ENCODE data around the gene PELO. TPM values are rescaled to one million over a fixed set of nuclear protein-coding genes. Genes with fewer than 3 reads are reported as not detected.

PELO gene
- total and polyA plus RNA-seq, 4 donors = 17.7 to 30.4 (median 23.7) TPM

GRCh38 chr5:52784737-52785136, 3.0 kb upstream of the PELO start:
- Histone ChIP-seq H3K36me3 (ENCODE audit: control insufficient read depth, insufficient read depth, low read length) (no peaks in the 10 kb centered on the region), H3K27me3 (ENCODE audit: control insufficient read depth, insufficient read depth, low read length) (peaks cover 13% of the 10 kb centered on the region), H3K4me1 (ENCODE audit: control insufficient read depth, insufficient read depth, low read length) (peaks cover 4% of the 10 kb centered on the region), H3K27ac (ENCODE audit: low read depth, low read length) (no peak overlapping the region), H3K9me3 (ENCODE audit: control insufficient read depth, insufficient read depth, low read length) (no peaks in the 10 kb centered on the region), H3K4me3 (ENCODE audit: low read depth, low read length) (no peak overlapping the region)
- WGBS (ENCODE audit: insufficient coverage) = 93% methylated on average over 3 of the region's 6 CpGs
- no peak for DNase-seq (ENCODE audit: low read depth in 4 of 6, low spot score in 6 of 6)

DNA sequence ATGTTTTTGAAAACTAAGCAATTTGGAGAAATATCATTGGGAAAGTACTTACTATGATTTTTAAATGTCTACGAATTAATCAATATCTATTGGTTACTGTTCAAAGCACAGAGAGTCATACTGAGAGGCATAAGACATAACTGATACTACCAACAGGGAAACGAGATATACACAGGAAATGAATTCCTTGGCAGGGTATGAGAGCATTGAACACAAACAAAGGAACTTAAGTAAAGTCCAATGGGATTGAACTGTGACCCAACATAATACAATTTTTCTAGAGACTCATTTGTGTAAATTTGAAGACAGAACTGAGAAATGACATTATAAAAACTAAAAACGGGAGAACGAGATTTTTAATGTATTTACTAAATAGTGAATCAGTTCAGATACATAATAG, 1.3 kb upstream of the PELO start:
- peaks cover 4% of the 10 kb centered on the region for H3K4me1 ChIP-seq (ENCODE audit: control insufficient read depth, insufficient read depth, low read length)
- no peak overlapping the region for H3K4me3 ChIP-seq (ENCODE audit: low read depth, low read length)
- H3K27ac ChIP-seq (ENCODE audit: low read depth, low read length) = no peak overlapping the region
- peaks cover 13% of the 10 kb centered on the region for H3K27me3 ChIP-seq (ENCODE audit: control insufficient read depth, insufficient read depth, low read length)
- DNase-seq (ENCODE audit: low read depth in 4 of 6, low spot score in 6 of 6) = no peak
- WGBS (ENCODE audit: insufficient coverage) = no CpG with 5 or more reads among the region's 4 CpGs
- no peaks in the 10 kb centered on the region for H3K9me3 ChIP-seq (ENCODE audit: control insufficient read depth, insufficient read depth, low read length)
- H3K36me3 ChIP-seq (ENCODE audit: control insufficient read depth, insufficient read depth, low read length) = no peaks in the 10 kb centered on the region

- H3K9me3 ChIP-seq (ENCODE audit: control insufficient read depth, insufficient read depth, low read length) = no peaks in the 10 kb centered on the region
- 7% methylated on average over 6 of the region's 11 CpGs for WGBS (ENCODE audit: insufficient coverage)
- peaks cover 13% of the 10 kb centered on the region for H3K27me3 ChIP-seq (ENCODE audit: control insufficient read depth, insufficient read depth, low read length)
- no peaks in the 10 kb centered on the region for H3K36me3 ChIP-seq (ENCODE audit: control insufficient read depth, insufficient read depth, low read length)
- H3K4me3 ChIP-seq (ENCODE audit: low read depth, low read length) = peak overlapping the region; percentile 45
- peaks cover 4% of the 10 kb centered on the region for H3K4me1 ChIP-seq (ENCODE audit: control insufficient read depth, insufficient read depth, low read length)
- H3K27ac ChIP-seq (ENCODE audit: low read depth, low read length) = peak overlapping the region; percentile 77
- peak in 3 of 6 donors; percentile 4 to 24 (median 5) for DNase-seq (ENCODE audit: low read depth in 4 of 6, low spot score in 6 of 6)
Measured at GRCh38 chr5:52786949-52787599, 642 bp upstream of the PELO start.

DNA sequence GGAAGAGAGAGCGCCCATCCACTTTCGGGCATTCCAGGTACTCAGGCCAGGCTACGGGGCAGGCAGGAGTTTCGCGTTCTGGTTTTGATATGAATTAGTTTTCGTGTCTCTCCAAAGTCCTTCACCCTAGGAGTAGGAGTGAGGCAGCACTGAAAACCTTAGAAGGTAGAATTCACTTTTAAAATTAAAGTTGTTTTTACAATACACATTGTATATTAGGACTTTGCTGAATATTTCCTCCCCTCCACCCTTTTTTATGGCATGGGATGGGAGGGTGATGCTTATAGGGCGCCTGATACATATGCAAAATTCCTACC, 747 bp downstream of the PELO start:
- no CpG with 5 or more reads among the region's 7 CpGs for WGBS (ENCODE audit: insufficient coverage)
- Histone ChIP-seq H3K27ac (ENCODE audit: low read depth, low read length) (peak overlapping the region; percentile 77), H3K4me3 (ENCODE audit: low read depth, low read length) (peak overlapping the region; percentile 45), H3K9me3 (ENCODE audit: control insufficient read depth, insufficient read depth, low read length) (no peaks in the 10 kb centered on the region), H3K27me3 (ENCODE audit: control insufficient read depth, insufficient read depth, low read length) (peaks cover 13% of the 10 kb centered on the region), H3K36me3 (ENCODE audit: control insufficient read depth, insufficient read depth, low read length) (no peaks in the 10 kb centered on the region), H3K4me1 (ENCODE audit: control insufficient read depth, insufficient read depth, low read length) (peaks cover 4% of the 10 kb centered on the region)
- DNase-seq (ENCODE audit: low read depth in 4 of 6, low spot score in 6 of 6) = no peak

DNA sequence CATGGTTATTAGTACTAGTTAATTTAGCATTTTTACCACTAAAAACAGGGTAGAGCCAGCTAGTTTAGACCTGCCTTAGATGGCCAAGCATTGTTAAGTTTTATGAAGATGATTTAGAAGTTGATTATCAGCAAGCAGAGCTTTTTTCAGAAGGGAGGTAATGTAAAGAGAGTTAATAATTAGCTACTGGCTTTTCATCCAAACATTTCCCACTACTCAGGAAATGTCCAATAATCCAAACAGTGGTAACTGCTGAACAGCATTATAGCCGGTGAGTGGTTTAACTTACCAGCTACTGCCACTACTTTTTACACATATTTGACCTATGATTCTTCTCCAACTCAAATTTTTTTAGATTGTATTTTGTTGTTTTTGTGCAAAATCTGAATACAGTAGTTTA, 1.7 kb downstream of the PELO start:
- Histone ChIP-seq H3K9me3 (ENCODE audit: control insufficient read depth, insufficient read depth, low read length) (no peaks in the 10 kb centered on the region), H3K36me3 (ENCODE audit: control insufficient read depth, insufficient read depth, low read length) (no peaks in the 10 kb centered on the region), H3K27me3 (ENCODE audit: control insufficient read depth, insufficient read depth, low read length) (peaks cover 13% of the 10 kb centered on the region), H3K4me3 (ENCODE audit: low read depth, low read length) (peak overlapping the region; percentile 45), H3K4me1 (ENCODE audit: control insufficient read depth, insufficient read depth, low read length) (peaks cover 4% of the 10 kb centered on the region), H3K27ac (ENCODE audit: low read depth, low read length) (no peak overlapping the region)
- DNase-seq (ENCODE audit: low read depth in 4 of 6, low spot score in 6 of 6) = no peak
- no CpG with 5 or more reads among the region's 1 CpG for WGBS (ENCODE audit: insufficient coverage)

DNA sequence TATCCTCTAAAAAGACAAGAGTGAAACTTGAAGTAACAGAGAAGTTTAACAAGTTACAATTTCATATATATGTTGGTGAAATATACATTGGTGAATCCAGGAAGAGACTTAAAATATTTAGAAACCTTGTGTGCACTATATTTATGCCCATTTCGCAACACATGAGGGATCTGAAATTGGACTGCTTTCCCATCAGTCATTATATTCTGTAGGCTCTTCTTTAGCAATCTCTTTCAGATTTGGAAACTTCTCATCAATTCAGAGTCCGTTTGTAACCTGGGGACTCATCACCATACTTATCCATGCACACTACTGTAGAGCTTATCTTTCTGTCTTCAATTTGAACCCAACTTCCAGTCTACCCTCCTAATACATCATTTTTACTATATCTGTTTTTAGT, 2.1 kb downstream of the PELO start:
- H3K27ac ChIP-seq (ENCODE audit: low read depth, low read length) = no peak overlapping the region
- WGBS (ENCODE audit: insufficient coverage) = 100% methylated on average over 2 of the region's 2 CpGs
- peaks cover 13% of the 10 kb centered on the region for H3K27me3 ChIP-seq (ENCODE audit: control insufficient read depth, insufficient read depth, low read length)
- no peaks in the 10 kb centered on the region for H3K36me3 ChIP-seq (ENCODE audit: control insufficient read depth, insufficient read depth, low read length)
- H3K4me3 ChIP-seq (ENCODE audit: low read depth, low read length) = peak overlapping the region; percentile 45
- H3K9me3 ChIP-seq (ENCODE audit: control insufficient read depth, insufficient read depth, low read length) = no peaks in the 10 kb centered on the region
- no peak for DNase-seq (ENCODE audit: low read depth in 4 of 6, low spot score in 6 of 6)
- peaks cover 4% of the 10 kb centered on the region for H3K4me1 ChIP-seq (ENCODE audit: control insufficient read depth, insufficient read depth, low read length)

- peaks cover 12% of the 10 kb centered on the region for H3K27me3 ChIP-seq (ENCODE audit: control insufficient read depth, insufficient read depth, low read length)
- DNase-seq (ENCODE audit: low read depth in 4 of 6, low spot score in 6 of 6) = no peak
- no peaks in the 10 kb centered on the region for H3K36me3 ChIP-seq (ENCODE audit: control insufficient read depth, insufficient read depth, low read length)
- H3K4me1 ChIP-seq (ENCODE audit: control insufficient read depth, insufficient read depth, low read length) = peaks cover 4% of the 10 kb centered on the region
- no CpG with 5 or more reads among the region's 1 CpG for WGBS (ENCODE audit: insufficient coverage)
- no peak overlapping the region for H3K4me3 ChIP-seq (ENCODE audit: low read depth, low read length)
- no peaks in the 10 kb centered on the region for H3K9me3 ChIP-seq (ENCODE audit: control insufficient read depth, insufficient read depth, low read length)
- no peak overlapping the region for H3K27ac ChIP-seq (ENCODE audit: low read depth, low read length)
Measured at GRCh38 chr5:52791366-52791765, 3.6 kb downstream of the PELO start.

- Histone ChIP-seq H3K9me3 (ENCODE audit: control insufficient read depth, insufficient read depth, low read length) (no peaks in the 10 kb centered on the region), H3K27me3 (ENCODE audit: control insufficient read depth, insufficient read depth, low read length) (no peaks in the 10 kb centered on the region), H3K4me1 (ENCODE audit: control insufficient read depth, insufficient read depth, low read length) (peaks cover 5% of the 10 kb centered on the region), H3K27ac (ENCODE audit: low read depth, low read length) (no peak overlapping the region), H3K36me3 (ENCODE audit: control insufficient read depth, insufficient read depth, low read length) (no peaks in the 10 kb centered on the region), H3K4me3 (ENCODE audit: low read depth, low read length) (no peak overlapping the region)
- WGBS (ENCODE audit: insufficient coverage) = no CpG with 5 or more reads among the region's 1 CpG
- DNase-seq (ENCODE audit: low read depth in 4 of 6, low spot score in 6 of 6) = no peak
Measured at GRCh38 chr5:52794519-52794918, 6.8 kb downstream of the PELO start.

DNA sequence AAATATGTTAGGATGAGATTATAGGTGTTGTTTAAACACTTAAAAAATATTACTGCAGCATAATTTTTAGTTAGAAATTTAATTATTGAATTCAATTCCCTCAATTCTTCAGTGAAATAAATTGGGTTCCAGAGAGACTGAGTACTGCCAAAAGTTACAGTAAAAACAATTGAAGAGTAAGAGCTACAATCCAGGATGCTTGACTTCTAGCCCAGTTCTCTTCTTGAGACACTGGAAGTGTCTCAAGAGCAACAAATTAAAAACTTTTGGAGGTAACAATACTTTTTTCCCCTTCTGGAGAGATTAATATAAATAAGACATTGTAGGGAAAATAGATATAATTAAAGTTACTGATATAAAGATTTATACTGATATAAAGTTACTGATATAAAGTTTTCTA, 8.3 kb downstream of the PELO start:
- Histone ChIP-seq H3K27me3 (ENCODE audit: control insufficient read depth, insufficient read depth, low read length) (no peaks in the 10 kb centered on the region), H3K36me3 (ENCODE audit: control insufficient read depth, insufficient read depth, low read length) (no peaks in the 10 kb centered on the region), H3K4me1 (ENCODE audit: control insufficient read depth, insufficient read depth, low read length) (peaks cover 11% of the 10 kb centered on the region), H3K9me3 (ENCODE audit: control insufficient read depth, insufficient read depth, low read length) (no peaks in the 10 kb centered on the region), H3K27ac (ENCODE audit: low read depth, low read length) (no peak overlapping the region), H3K4me3 (ENCODE audit: low read depth, low read length) (no peak overlapping the region)
- peak in 1 of 6 donors; percentile 19 for DNase-seq (ENCODE audit: low read depth in 4 of 6, low spot score in 6 of 6)

DNA sequence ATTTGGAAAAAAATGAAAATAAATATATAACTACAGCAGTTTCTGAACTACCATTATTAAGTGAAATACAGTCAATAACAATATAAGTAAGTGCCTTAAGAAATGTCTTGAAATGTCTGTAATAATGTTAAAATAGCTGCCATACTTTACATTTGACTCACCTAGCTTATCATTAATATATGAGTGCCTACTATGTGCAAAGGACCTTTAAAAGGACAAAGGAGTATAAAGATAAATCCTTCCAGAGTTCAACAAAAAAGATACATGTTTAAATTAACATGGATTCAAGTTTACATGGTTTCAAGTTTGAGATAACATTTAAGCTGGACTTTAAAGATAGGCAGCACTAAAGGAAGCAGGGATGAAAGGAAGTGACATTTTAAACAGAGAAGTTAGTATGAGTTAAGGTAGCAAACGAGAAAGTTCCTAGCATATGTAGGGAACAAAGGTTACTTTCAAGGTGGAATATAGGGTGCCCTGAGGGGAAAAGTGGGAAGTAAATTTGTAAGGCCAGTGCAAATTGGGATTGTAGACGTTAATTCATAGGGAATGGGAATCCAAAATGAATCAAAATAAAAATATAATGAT, 8.9 kb downstream of the PELO start:
- no peaks in the 10 kb centered on the region for H3K27me3 ChIP-seq (ENCODE audit: control insufficient read depth, insufficient read depth, low read length)
- DNase-seq (ENCODE audit: low read depth in 4 of 6, low spot score in 6 of 6) = no peak
- H3K9me3 ChIP-seq (ENCODE audit: control insufficient read depth, insufficient read depth, low read length) = no peaks in the 10 kb centered on the region
- H3K4me3 ChIP-seq (ENCODE audit: low read depth, low read length) = no peak overlapping the region
- H3K4me1 ChIP-seq (ENCODE audit: control insufficient read depth, insufficient read depth, low read length) = peaks cover 11% of the 10 kb centered on the region
- no peak overlapping the region for H3K27ac ChIP-seq (ENCODE audit: low read depth, low read length)
- 100% methylated on average over 1 of the region's 2 CpGs for WGBS (ENCODE audit: insufficient coverage)
- no peaks in the 10 kb centered on the region for H3K36me3 ChIP-seq (ENCODE audit: control insufficient read depth, insufficient read depth, low read length)
